Fibroblast of lung (primary cell): ENCODE measurements around the gene IL25. TPM values are rescaled to one million over a fixed set of nuclear protein-coding genes. Genes with fewer than 3 reads are reported as not detected.
A peak's percentile ranks its signal among the peaks of the same experiment; 100 is the strongest.

Experiments used
- DNase-seq, 2 donors: peaks; one replicate each; pipeline versions ENCODE4 v3.0.0 to v3.0.0-alpha.2; 2010; ENCODE audit warnings: low read depth in 2 of 2
- H2AFZ ChIP-seq: 2 replicates; pipeline ENCODE4 v1.5.1; 2012; ENCODE audit warnings: low read length, control low read depth, inconsistent platforms
- H3K27ac ChIP-seq: 2 replicates; pipeline ENCODE4 v1.5.1; 2011; ENCODE audit warnings: low read length, control low read depth; ENCODE audit not compliant: insufficient read depth
- H3K27me3 ChIP-seq: 2 replicates; pipeline ENCODE4 v1.5.1; 2011; ENCODE audit warnings: mild to moderate bottlenecking, low read length; ENCODE audit not compliant: control insufficient read depth, insufficient read depth
- H3K36me3 ChIP-seq: 2 replicates; pipeline ENCODE4 v1.5.1; 2011; ENCODE audit warnings: low read length; ENCODE audit not compliant: control insufficient read depth, insufficient read depth
- H3K4me1 ChIP-seq: 2 replicates; pipeline ENCODE4 v1.5.1; 2011; ENCODE audit warnings: low read length; ENCODE audit not compliant: control insufficient read depth, insufficient read depth; ENCODE audit errors: extremely low read depth
- H3K4me2 ChIP-seq: 2 replicates; pipeline ENCODE4 v1.5.1; 2011; ENCODE audit warnings: low read length, control low read depth; ENCODE audit not compliant: insufficient read depth; ENCODE audit errors: extremely low read depth
- H3K4me3 ChIP-seq, 4 experiments: fragments of 200-600 bp in 1 of 4; sonication (generic) in 1 of 4; replicated peaks in 1 of 4; 2 replicates each; pipeline ENCODE4 v1.5.1; 2011 to 2016; ENCODE audit warnings: low read length in 4 of 4, low read depth in 3 of 4, mild to moderate bottlenecking in 3 of 4, control low read depth in 2 of 4, inconsistent platforms in 1 of 4, mixed read lengths in 1 of 4; ENCODE audit not compliant: insufficient read depth in 1 of 4; ENCODE audit errors: control extremely low read depth in 1 of 4
- H3K79me2 ChIP-seq: 2 replicates; pipeline ENCODE4 v1.5.1; 2012; ENCODE audit warnings: mild to moderate bottlenecking, low read length, inconsistent platforms; ENCODE audit not compliant: control insufficient read depth, insufficient read depth
- H3K9ac ChIP-seq: 2 replicates; pipeline ENCODE4 v1.5.1; 2011; ENCODE audit warnings: mild to moderate bottlenecking, low read length, control low read depth; ENCODE audit not compliant: insufficient read depth
- H3K9me3 ChIP-seq: 2 replicates; pipeline ENCODE4 v1.5.1; 2012; ENCODE audit warnings: low read depth, low read length; ENCODE audit not compliant: control insufficient read depth, insufficient read depth
- H4K20me1 ChIP-seq: 2 replicates; pipeline ENCODE4 v1.5.1; 2011; ENCODE audit warnings: low read length; ENCODE audit not compliant: control insufficient read depth, insufficient read depth; ENCODE audit errors: extremely low read depth
- EZH2 ChIP-seq: IDR thresholded peaks from 2 replicates; pipeline ENCODE4 v1.5.1; 2012; ENCODE audit warnings: low read length, control low read depth, mild to moderate bottlenecking; ENCODE audit errors: missing control alignments
- polyA plus RNA-seq, 2 donors: library from polyadenylated mRNA; depleted of rRNA in 1 of 2; stranded (reverse) in 1 of 2; unstranded in 1 of 2; fragments of >200 nt; gene quantifications; 2 replicates each; pipeline ENCODE4 v1.2.1, GENCODE V29; 2011 to 2012; ENCODE audit warnings: missing spikeins in 1 of 2
- total RNA-seq: library from RNA; depleted of rRNA; stranded (reverse); fragments of >200 nt; gene quantifications from 2 replicates; pipeline ENCODE4 v1.2.1, GENCODE V29; 2014
- TF ChIP-seq, protein P1 (sequence below), 2 donors: IDR thresholded peaks in 1 of 2; conservative IDR thresholded peaks in 1 of 2; 1 replicate in 1 of 2; 2 replicates in 1 of 2; pipeline ENCODE4 v1.5.1; 2011 to 2012; ENCODE audit warnings: low read length in 2 of 2, control low read depth in 1 of 2, inconsistent platforms in 1 of 2, low read depth in 1 of 2, mild to moderate bottlenecking in 1 of 2

IL25 gene
- total and polyA plus RNA-seq, 2 donors (not counting 1 experiment from before 2014, with no cell fraction given) = not detected

DNA sequence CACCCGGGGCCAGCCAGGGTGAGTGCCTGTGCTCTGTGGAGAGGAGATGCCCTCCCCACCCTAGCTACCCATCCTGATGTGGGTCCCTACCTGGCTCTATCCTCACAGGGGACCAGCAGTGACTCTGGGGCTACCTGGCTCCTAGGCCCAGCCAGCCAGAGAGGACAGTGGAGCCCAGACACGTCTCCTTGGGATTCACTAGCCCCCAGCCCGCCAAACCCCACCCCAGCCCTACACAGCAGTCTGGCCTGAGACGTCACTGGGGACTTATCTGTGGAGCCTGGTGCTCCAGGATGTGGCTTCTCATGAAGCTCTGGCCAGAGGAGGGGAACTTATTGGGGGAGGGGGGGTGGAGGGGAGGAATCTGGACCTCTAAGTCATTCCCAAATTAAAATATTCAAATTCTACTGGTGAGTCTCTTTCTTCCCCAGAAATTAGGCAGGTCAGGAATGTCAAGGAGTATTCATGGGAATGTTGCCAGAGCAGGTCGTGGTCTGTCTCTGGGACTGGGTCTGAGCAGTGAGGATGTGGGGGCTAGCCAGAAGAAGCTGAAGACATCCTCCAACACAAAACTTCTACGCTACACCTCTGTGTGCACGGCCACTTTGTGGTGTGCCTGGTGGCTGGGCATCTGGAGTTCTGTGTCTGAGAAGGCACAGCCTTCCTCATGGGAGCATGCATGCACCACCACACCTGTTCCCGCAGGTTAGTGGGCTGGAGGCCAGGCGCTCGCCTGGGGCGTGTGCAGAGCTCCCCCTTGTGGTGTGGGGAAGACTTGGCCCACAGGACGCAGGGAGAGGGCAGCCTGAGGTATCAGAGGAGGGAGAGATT, 7.0 kb downstream of the IL25 start:
- H3K9ac ChIP-seq = no peak overlapping the region
- H3K9me3 ChIP-seq = no peaks in the 10 kb centered on the region
- no peak overlapping the region for H3K4me3 ChIP-seq
- no peak overlapping the region for H3K4me2 ChIP-seq
- TF ChIP-seq, protein P1, sequence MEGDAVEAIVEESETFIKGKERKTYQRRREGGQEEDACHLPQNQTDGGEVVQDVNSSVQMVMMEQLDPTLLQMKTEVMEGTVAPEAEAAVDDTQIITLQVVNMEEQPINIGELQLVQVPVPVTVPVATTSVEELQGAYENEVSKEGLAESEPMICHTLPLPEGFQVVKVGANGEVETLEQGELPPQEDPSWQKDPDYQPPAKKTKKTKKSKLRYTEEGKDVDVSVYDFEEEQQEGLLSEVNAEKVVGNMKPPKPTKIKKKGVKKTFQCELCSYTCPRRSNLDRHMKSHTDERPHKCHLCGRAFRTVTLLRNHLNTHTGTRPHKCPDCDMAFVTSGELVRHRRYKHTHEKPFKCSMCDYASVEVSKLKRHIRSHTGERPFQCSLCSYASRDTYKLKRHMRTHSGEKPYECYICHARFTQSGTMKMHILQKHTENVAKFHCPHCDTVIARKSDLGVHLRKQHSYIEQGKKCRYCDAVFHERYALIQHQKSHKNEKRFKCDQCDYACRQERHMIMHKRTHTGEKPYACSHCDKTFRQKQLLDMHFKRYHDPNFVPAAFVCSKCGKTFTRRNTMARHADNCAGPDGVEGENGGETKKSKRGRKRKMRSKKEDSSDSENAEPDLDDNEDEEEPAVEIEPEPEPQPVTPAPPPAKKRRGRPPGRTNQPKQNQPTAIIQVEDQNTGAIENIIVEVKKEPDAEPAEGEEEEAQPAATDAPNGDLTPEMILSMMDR (conservative IDR thresholded peaks at IDR 0.05 in 1 of 2, IDR thresholded peaks at IDR 0.05 in 1 of 2; ENCODE audit: low read depth in 1 of 2, low read length in 2 of 2) = peak; percentile 93 to 94
- TF ChIP-seq EZH2 = no peak
- no peak overlapping the region for H3K27ac ChIP-seq
- no peaks in the 10 kb centered on the region for H3K27me3 ChIP-seq
- H3K36me3 ChIP-seq = no peaks in the 10 kb centered on the region
- H3K79me2 ChIP-seq = no peaks in the 10 kb centered on the region
- H4K20me1 ChIP-seq = no peaks in the 10 kb centered on the region
- DNase-seq = peak; percentile 10 to 42
- no peaks in the 10 kb centered on the region for H3K4me1 ChIP-seq
- no peak overlapping the region for H2AFZ ChIP-seq

DNA sequence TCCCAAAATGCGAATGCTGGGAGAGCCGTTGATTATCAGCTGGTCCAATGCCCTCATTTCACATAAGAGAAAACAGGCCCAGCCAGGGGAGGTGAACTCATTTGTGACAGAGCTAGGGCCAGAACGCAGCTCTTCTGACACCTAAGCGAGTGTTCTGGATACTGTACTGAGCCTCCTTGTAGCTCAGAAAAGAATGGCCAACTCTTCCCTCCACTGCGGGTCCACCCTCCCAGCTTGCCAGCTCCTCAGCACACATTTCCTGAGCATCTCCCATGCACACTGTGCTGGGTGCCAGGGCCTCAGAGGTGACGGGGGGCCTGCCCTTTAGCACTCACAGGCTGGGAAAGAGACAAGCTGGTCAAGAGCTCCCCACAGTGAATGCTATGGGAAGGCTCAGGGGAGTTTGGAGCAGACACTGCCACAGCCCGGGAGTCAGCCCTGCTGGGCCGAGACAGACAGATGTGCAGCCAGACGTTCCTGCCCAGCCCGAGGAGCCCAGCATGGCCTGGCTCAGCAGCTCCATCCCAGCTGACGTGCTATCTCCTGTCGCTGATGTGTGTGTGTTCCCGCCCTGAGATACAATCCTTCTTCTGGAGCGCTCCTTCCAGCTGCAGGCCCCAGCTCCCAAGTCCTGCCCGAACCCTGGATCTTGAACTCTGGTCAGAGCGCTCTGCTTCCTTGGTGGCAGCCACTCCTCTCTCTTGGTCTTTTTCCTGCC, 7.7 kb downstream of the IL25 start:
- H3K9me3 ChIP-seq = no peaks in the 10 kb centered on the region
- no peak overlapping the region for H3K27ac ChIP-seq
- H3K4me1 ChIP-seq = no peaks in the 10 kb centered on the region

GRCh38 chr14:23380976-23381375, 8.4 kb downstream of the IL25 start:
- no peaks in the 10 kb centered on the region for H3K27me3 ChIP-seq

More for the DNA sequence above, 7.7 kb downstream of the IL25 start:
- Histone ChIP-seq H3K4me2 (no peak overlapping the region), H2AFZ (no peak overlapping the region), H3K27me3 (no peaks in the 10 kb centered on the region), H3K9ac (no peak overlapping the region), H3K4me3 (no peak overlapping the region), H4K20me1 (no peaks in the 10 kb centered on the region), H3K36me3 (no peaks in the 10 kb centered on the region), H3K79me2 (no peaks in the 10 kb centered on the region)
- TF ChIP-seq, protein P1 (conservative IDR thresholded peaks at IDR 0.05 in 1 of 2, IDR thresholded peaks at IDR 0.05 in 1 of 2; ENCODE audit: low read depth in 1 of 2, low read length in 2 of 2) = no peak
- no peak for TF ChIP-seq EZH2
- no peak for DNase-seq

More at GRCh38 chr14:23380976-23381375, 8.4 kb downstream of the IL25 start:
- no peaks in the 10 kb centered on the region for H3K4me1 ChIP-seq
- H2AFZ ChIP-seq = no peak overlapping the region
- no peak overlapping the region for H3K4me2 ChIP-seq
- no peak overlapping the region for H3K4me3 ChIP-seq
- H4K20me1 ChIP-seq = no peaks in the 10 kb centered on the region
- H3K9me3 ChIP-seq = no peaks in the 10 kb centered on the region
- H3K27ac ChIP-seq = no peak overlapping the region
- no peak overlapping the region for H3K9ac ChIP-seq
- H3K79me2 ChIP-seq = no peaks in the 10 kb centered on the region
- DNase-seq = no peak
- TF ChIP-seq EZH2 = no peak
- TF ChIP-seq, protein P1 (conservative IDR thresholded peaks at IDR 0.05 in 1 of 2, IDR thresholded peaks at IDR 0.05 in 1 of 2; ENCODE audit: low read depth in 1 of 2, low read length in 2 of 2) = no peak
- no peaks in the 10 kb centered on the region for H3K36me3 ChIP-seq
